Neural progenitor cell (in vitro differentiated cells): Measurements from ENCODE around the gene BFSP1.

Source experiments
- CTCF ChIP-seq: fragments of 200-600 bp; sonication (generic); IDR thresholded peaks from 2 replicates; pipeline ENCODE4 v1.5.1; 2017; ENCODE audit warnings: antibody characterized with exemption, mild to moderate bottlenecking
- EZH2 ChIP-seq: fragments of 200-600 bp; sonication (generic); IDR thresholded peaks from 2 replicates; pipeline ENCODE4 v1.6.1; 2017; ENCODE audit warnings: antibody characterized with exemption, mild to moderate bottlenecking, moderate library complexity
- EZH2phosphoT487 ChIP-seq: fragments of 200-600 bp; sonication (generic); IDR thresholded peaks from 2 replicates; pipeline ENCODE4 v1.6.1; 2017; ENCODE audit warnings: antibody characterized with exemption

GRCh38 chr20:17568045-17568788, 37.0 kb upstream of the BFSP1 start:
- no peak for TF ChIP-seq CTCF
- no peak for TF ChIP-seq EZH2phosphoT487
- TF ChIP-seq EZH2 = no peak
